MM.1S (cell line): ENCODE results near the gene ARL3.

Experiments
- CTCF ChIP-seq: fragments of 300-600 bp; sonication (generic); IDR thresholded peaks from 2 replicates; pipeline ENCODE4 v1.5.1; 2016; ENCODE audit warnings: antibody characterized with exemption, low read length, mixed read lengths
- EZH2 ChIP-seq: fragments of 300-600 bp; sonication (generic); optimal IDR thresholded peaks from 2 replicates; pipeline ENCODE3; 2017; ENCODE audit warnings: low read depth, mild to moderate bottlenecking, antibody characterized with exemption, low read length, mixed read lengths

GRCh38 chr10:102743588-102744373, 29.6 kb upstream of the ARL3 start, which contains the start of gene WBP1L:
- TF ChIP-seq CTCF (no peak), EZH2 (no peak)
